Spleen (tissue), 7 donors: ENCODE data around the gene CMIP.

Experiments
- CTCF ChIP-seq, 11 experiments: fragments of 200-600 bp in 7 of 11; fragments of 450-650 bp in 4 of 11; sonication (generic) in 4 of 11; IDR thresholded peaks in 8 of 11; conservative IDR thresholded peaks in 3 of 11; 1 replicate in 7 of 11; 2 replicates in 4 of 11; pipeline versions ENCODE4 v1.4.0 to v1.8.0; 2016 to 2021; ENCODE audit warnings: antibody characterized with exemption in 11 of 11, inconsistent platforms in 4 of 11, mild to moderate bottlenecking in 1 of 11
- POLR2A ChIP-seq, 3 donors: fragments of 450-650 bp; IDR thresholded peaks; one replicate each; pipeline ENCODE4 v1.5.1; 2017; ENCODE audit warnings: antibody characterized with exemption in 3 of 3, mild to moderate bottlenecking in 1 of 3
- donor health status: DM: no; HTN: no; CAD: no; lungs with moderate emphysema.
- donor health status: DM: no; HTN: no; CAD: no.
- donor health status: DM: no; HTN: no; CAD: no.

GRCh38 chr16:81590714-81591544 is 146.3 kb downstream of the CMIP start:
- no peak for TF ChIP-seq POLR2A (IDR thresholded peaks at IDR 0.05)
- TF ChIP-seq CTCF (IDR thresholded peaks at IDR 0.05 in 8 of 11, conservative IDR thresholded peaks at IDR 0.05 in 3 of 11), result no peak
